ENCODE results near the gene NUP43.

DNA sequence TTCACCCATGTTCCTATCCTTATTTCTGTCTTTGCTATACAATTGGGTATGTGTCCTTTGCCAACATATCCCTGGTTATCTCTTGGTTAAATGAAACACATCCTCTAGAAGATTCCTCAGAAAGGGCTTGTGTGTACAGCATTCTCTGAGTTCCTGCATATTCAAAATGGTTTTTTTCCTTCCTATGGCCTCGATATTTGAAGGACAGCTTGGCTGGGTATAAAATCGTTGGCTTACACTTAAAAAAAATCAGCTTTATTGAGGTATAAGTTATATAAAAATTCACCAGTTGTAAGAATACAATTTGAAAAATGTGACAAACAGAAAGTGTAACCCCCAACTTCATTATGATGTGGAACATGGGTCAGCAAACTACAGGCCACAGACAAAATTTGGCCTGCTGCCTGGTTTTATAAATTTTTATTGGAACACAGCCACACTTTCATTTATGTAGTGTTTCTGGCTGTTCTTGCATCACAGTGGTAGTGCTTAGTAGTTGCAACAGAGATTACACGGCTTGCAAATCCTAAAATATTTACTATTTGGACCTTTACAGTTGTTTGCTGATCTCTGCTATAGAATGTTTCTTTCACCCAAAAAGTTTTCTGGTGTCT lies 19.9 kb upstream of the NUP43 start:
- TF ChIP-seq, protein P1, sequence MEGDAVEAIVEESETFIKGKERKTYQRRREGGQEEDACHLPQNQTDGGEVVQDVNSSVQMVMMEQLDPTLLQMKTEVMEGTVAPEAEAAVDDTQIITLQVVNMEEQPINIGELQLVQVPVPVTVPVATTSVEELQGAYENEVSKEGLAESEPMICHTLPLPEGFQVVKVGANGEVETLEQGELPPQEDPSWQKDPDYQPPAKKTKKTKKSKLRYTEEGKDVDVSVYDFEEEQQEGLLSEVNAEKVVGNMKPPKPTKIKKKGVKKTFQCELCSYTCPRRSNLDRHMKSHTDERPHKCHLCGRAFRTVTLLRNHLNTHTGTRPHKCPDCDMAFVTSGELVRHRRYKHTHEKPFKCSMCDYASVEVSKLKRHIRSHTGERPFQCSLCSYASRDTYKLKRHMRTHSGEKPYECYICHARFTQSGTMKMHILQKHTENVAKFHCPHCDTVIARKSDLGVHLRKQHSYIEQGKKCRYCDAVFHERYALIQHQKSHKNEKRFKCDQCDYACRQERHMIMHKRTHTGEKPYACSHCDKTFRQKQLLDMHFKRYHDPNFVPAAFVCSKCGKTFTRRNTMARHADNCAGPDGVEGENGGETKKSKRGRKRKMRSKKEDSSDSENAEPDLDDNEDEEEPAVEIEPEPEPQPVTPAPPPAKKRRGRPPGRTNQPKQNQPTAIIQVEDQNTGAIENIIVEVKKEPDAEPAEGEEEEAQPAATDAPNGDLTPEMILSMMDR (IDR thresholded peaks at IDR 0.05), result no peak
- TF ChIP-seq EZH2 (IDR thresholded peaks at IDR 0.05) (no peak), EZH2phosphoT487 (IDR thresholded peaks at IDR 0.05) (no peak)

Data from neural progenitor cell (in vitro differentiated cells).